ENCODE data around the gene SPATA3. TPM values are rescaled to one million over a fixed set of nuclear protein-coding genes. Genes with fewer than 3 reads are reported as not detected.
A peak's percentile ranks its signal among the peaks of the same experiment; 100 is the strongest.
"Not testable (repeated sequence)": the region's sequence is repeated elsewhere in the genome, so short reads cannot be mapped to it uniquely, and the experiment has no call there.

Gene SPATA3
- polyA plus RNA-seq, 2 of the 4 experiments (the other 2 are of a cell fraction) = not detected

DNA sequence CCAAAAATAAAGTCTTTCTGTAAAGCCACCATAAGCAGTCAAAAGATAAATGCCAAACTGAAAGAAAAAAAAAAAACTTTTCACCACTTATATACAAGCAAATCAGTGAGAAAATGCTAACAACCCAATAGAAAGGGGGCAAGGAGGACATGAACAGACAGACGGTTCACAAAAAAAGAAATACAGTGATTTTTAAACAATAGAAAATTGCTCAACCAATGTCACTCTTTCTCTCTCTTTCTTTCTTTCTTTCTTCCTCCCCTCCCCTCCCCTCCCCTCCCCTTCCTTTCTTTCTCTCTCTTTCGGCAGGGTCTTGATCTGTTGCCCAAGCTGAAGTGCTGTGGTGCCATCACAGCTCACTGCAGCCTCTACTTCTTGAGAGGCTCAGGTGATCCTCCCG lies 28.8 kb upstream of the SPATA3 start:
- H3K9me3 ChIP-seq = no peaks in the 10 kb centered on the region

DNA sequence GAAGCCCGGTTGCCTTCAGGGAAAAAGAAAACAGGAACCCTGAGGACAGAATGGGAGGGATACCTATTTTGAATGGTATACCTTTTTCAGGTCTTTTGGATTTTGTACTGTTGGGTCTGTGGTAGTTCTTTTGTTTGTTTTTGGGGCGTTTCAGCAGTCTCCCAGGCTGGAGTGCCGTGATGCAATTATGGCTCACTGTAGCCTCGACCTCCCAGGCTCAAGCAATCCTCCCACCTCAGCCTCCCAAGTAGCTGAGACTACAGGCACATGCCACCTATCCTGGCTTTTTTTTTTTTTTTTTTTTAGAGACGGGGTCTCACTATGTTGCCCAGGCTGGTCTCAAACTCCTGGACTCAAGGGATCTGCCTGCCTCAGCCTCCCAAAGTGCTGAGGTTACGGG lies 27.6 kb upstream of the SPATA3 start:
- H3K4me3 ChIP-seq, POLR2A ChIA-PET, FAIRE-seq: not testable (repeated sequence)

More for the DNA sequence above, 28.8 kb upstream of the SPATA3 start:
- no peak for ATAC-seq
- no peak overlapping the region for H3K4me2 ChIP-seq
- no peak overlapping the region for H3K27ac ChIP-seq
- H3K4me3 ChIP-seq = no peak overlapping the region
- 87% methylated on average over 3 of the region's 3 CpGs for WGBS (ENCODE audit: missing lambda C conversion rate)
- TF ChIP-seq, protein P1, sequence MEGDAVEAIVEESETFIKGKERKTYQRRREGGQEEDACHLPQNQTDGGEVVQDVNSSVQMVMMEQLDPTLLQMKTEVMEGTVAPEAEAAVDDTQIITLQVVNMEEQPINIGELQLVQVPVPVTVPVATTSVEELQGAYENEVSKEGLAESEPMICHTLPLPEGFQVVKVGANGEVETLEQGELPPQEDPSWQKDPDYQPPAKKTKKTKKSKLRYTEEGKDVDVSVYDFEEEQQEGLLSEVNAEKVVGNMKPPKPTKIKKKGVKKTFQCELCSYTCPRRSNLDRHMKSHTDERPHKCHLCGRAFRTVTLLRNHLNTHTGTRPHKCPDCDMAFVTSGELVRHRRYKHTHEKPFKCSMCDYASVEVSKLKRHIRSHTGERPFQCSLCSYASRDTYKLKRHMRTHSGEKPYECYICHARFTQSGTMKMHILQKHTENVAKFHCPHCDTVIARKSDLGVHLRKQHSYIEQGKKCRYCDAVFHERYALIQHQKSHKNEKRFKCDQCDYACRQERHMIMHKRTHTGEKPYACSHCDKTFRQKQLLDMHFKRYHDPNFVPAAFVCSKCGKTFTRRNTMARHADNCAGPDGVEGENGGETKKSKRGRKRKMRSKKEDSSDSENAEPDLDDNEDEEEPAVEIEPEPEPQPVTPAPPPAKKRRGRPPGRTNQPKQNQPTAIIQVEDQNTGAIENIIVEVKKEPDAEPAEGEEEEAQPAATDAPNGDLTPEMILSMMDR (IDR thresholded peaks at IDR 0.05) = no peak
- TF ChIP-seq NR3C1 (IDR thresholded peaks at IDR 0.05) (no peak), MYC (IDR thresholded peaks at IDR 0.05; ENCODE audit: borderline replicate concordance, low read length) (no peak), CBX8 (IDR thresholded peaks at IDR 0.05) (no peak), FOSL2 (IDR thresholded peaks at IDR 0.05) (no peak), FOSL2 (CRISPR knock-in tag; IDR thresholded peaks at IDR 0.05) (no peak), CHD2 (IDR thresholded peaks at IDR 0.05; ENCODE audit: low read length, partially characterized antibody) (no peak), JUNB (IDR thresholded peaks at IDR 0.05) (no peak)
- ChIA-PET CTCF (interaction anchor here (1.4 to 3.0 kb wide), 2 partner anchors 20 to 65 kb away, joined by 3 to 17 read pairs; no protein-coding TSS in a partner anchor), POLR2A (no interaction called here)
- H3K4me1 ChIP-seq = no peaks in the 10 kb centered on the region
- FAIRE-seq = no peak
- DNase-seq (ENCODE audit: low read depth in 1 of 2, low spot score in 1 of 2) = no peak

DNA sequence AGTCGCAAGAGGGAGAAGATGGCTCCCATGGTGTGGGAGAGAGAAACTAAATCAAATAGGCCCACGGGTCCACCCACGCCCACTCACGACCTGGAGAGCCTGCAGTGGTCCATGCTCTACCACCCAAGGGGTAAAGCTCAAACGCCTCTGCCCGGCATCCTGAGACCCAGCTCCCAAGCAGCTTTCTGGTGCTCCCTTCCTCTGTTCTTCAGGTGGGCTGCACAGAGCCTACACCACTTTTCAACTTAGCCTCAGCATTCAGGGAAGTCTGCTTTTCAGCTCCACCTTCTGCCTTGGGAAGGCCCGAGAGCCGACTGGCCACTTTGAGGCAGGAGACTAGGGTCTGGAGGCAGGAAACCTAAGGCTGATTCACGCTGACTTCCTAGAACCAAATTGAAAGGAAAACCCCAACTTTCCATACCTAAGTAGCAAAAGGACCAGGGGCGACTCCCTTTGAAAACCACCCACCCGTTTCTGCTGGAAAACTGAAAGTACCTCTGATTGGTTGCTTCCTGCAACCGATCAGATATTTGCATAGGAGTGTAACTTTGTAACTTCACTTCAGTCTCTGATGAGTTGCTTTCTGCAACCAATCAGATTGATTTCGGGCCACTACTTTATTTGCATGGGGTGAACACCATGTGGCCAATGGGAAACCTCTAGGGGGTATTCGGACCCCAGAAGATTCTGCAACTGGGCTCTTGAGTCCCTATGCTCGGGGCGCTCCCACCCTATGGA lies 26.8 kb upstream of the SPATA3 start:
- ATAC-seq = no peak
- FAIRE-seq = no peak
- Histone ChIP-seq H3K4me3 (no peak overlapping the region), H3K27ac (no peak overlapping the region), H3K4me1 (no peaks in the 10 kb centered on the region), H3K9me3 (no peaks in the 10 kb centered on the region), H3K4me2 (peak overlapping the region; percentile 25; the same call in 1 of the 3 replicates)
- POLR2A ChIA-PET = no interaction called here
- WGBS (ENCODE audit: missing lambda C conversion rate) = 64% methylated on average over 16 of the region's 16 CpGs
- TF ChIP-seq RAD21 (conservative IDR thresholded peaks at IDR 0.05 in 1 of 2, IDR thresholded peaks at IDR 0.05 in 1 of 2) (no peak), EHF (CRISPR knock-in tag; IDR thresholded peaks at IDR 0.05) (no peak), JUNB (IDR thresholded peaks at IDR 0.05) (no peak), RNF2 (IDR thresholded peaks at IDR 0.05; ENCODE audit: borderline replicate concordance, low read depth) (no peak), ZFP36 (IDR thresholded peaks at IDR 0.05; ENCODE audit: borderline replicate concordance, partially characterized antibody) (no peak), CHD2 (IDR thresholded peaks at IDR 0.05; ENCODE audit: low read length, partially characterized antibody) (no peak), RARB (CRISPR knock-in tag; IDR thresholded peaks at IDR 0.05) (no peak), FOXS1 (CRISPR knock-in tag; IDR thresholded peaks at IDR 0.05) (no peak), EHMT2 (IDR thresholded peaks at IDR 0.05; ENCODE audit: low read depth) (no peak), CEBPB (IDR thresholded peaks at IDR 0.05) (no peak), BHLHE40 (IDR thresholded peaks at IDR 0.05; ENCODE audit: low read depth, low read length) (no peak), HOXB13 (CRISPR knock-in tag; IDR thresholded peaks at IDR 0.05; ENCODE audit: low read depth) (no peak), JUN (IDR thresholded peaks at IDR 0.05) (no peak)
- TF ChIP-seq, protein P2, sequence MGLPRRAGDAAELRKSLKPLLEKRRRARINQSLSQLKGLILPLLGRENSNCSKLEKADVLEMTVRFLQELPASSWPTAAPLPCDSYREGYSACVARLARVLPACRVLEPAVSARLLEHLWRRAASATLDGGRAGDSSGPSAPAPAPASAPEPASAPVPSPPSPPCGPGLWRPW (IDR thresholded peaks at IDR 0.05) = no peak
- TF ChIP-seq, protein P1 (IDR thresholded peaks at IDR 0.05) = no peak
- TF ChIP-seq, protein P3, sequence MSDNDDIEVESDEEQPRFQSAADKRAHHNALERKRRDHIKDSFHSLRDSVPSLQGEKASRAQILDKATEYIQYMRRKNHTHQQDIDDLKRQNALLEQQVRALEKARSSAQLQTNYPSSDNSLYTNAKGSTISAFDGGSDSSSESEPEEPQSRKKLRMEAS (IDR thresholded peaks at IDR 0.05) = no peak
- TF ChIP-seq, protein P4, sequence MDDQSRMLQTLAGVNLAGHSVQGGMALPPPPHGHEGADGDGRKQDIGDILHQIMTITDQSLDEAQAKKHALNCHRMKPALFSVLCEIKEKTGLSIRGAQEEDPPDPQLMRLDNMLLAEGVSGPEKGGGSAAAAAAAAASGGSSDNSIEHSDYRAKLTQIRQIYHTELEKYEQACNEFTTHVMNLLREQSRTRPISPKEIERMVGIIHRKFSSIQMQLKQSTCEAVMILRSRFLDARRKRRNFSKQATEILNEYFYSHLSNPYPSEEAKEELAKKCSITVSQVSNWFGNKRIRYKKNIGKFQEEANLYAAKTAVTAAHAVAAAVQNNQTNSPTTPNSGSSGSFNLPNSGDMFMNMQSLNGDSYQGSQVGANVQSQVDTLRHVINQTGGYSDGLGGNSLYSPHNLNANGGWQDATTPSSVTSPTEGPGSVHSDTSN (IDR thresholded peaks at IDR 0.05) = no peak
- TF ChIP-seq, protein P5, sequence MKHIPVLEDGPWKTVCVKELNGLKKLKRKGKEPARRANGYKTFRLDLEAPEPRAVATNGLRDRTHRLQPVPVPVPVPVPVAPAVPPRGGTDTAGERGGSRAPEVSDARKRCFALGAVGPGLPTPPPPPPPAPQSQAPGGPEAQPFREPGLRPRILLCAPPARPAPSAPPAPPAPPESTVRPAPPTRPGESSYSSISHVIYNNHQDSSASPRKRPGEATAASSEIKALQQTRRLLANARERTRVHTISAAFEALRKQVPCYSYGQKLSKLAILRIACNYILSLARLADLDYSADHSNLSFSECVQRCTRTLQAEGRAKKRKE (CRISPR knock-in tag; IDR thresholded peaks at IDR 0.05; ENCODE audit: low read depth) = no peak
- CTCF ChIA-PET = interaction anchor here (3.0 kb wide), 1 partner anchor 18 kb away, joined by 17 read pairs; no protein-coding TSS in a partner anchor
- no peak for DNase-seq (ENCODE audit: low read depth in 1 of 2, low spot score in 1 of 2)

More for the DNA sequence above, 27.6 kb upstream of the SPATA3 start:
- CTCF ChIA-PET = interaction anchor here (0.9 to 3.0 kb wide), 3 partner anchors 19 to 66 kb away, joined by 3 to 17 read pairs (median 3); no protein-coding TSS in a partner anchor
- H3K27ac ChIP-seq; H3K4me2 ChIP-seq; H3K4me1 ChIP-seq; DNase-seq (ENCODE audit: low read depth in 1 of 2, low spot score in 1 of 2); H3K9me3 ChIP-seq; ATAC-seq: not testable (repeated sequence)
- 42% methylated on average over 5 of the region's 6 CpGs for WGBS (ENCODE audit: missing lambda C conversion rate)
